ENCODE results near the gene FNDC3B. TPM values are rescaled to one million over a fixed set of nuclear protein-coding genes. Genes with fewer than 3 reads are reported as not detected.

FNDC3B gene
- total and polyA plus RNA-seq, 9 donors, result 22.1 to 198 (median 108) TPM

- TF ChIP-seq POLR2A (IDR thresholded peaks at IDR 0.05), result no peak
- no peak for TF ChIP-seq EP300 (IDR thresholded peaks at IDR 0.05)
- no peak for TF ChIP-seq CTCF (IDR thresholded peaks at IDR 0.05)
Measured at GRCh38 chr3:172024679-172025078, 14.7 kb upstream of the FNDC3B start.

GRCh38 chr3:172029425-172030098 lies 9.8 kb upstream of the FNDC3B start:
- no peak for DNase-seq
- Histone ChIP-seq H3K4me3 (no peak overlapping the region), H3K27me3 (no peaks in the 10 kb centered on the region), H3K4me1 (ENCODE audit: insufficient read depth) (no peaks in the 10 kb centered on the region), H3K36me3 (no peaks in the 10 kb centered on the region), H3K9me3 (no peaks in the 10 kb centered on the region), H3K27ac (no peak overlapping the region)
- intact Hi-C loops (cut with DNase I), result loop anchor here in 2 of 4 donors (10.0 kb wide), 1 partner anchor 185 kb away; the partner anchor contains the start of gene TMEM212 (in 2 of the 2)
- TF ChIP-seq EP300 (IDR thresholded peaks at IDR 0.05) (no peak), CTCF (IDR thresholded peaks at IDR 0.05) (no peak), POLR2A (IDR thresholded peaks at IDR 0.05) (no peak)
- 78 to 95% (median 90%) methylated on average over 3 of the region's 3 CpGs for WGBS, 3 donors

More at GRCh38 chr3:172024679-172025078, 14.7 kb upstream of the FNDC3B start:
- Histone ChIP-seq H3K27ac (no peak overlapping the region), H3K36me3 (no peaks in the 10 kb centered on the region), H3K27me3 (no peaks in the 10 kb centered on the region), H3K9me3 (no peaks in the 10 kb centered on the region), H3K4me1 (ENCODE audit: insufficient read depth) (no peaks in the 10 kb centered on the region), H3K4me3 (no peak overlapping the region)
- DNase-seq, result no peak
- intact Hi-C loops (cut with DNase I), result no loop called here
- WGBS, 3 donors, result 95 to 97% (median 96%) methylated on average over 3 of the region's 3 CpGs

GRCh38 chr3:172030181-172030580 lies 9.2 kb upstream of the FNDC3B start:
- intact Hi-C loops (cut with DNase I), result loop anchor here in 2 of 4 donors (10.0 kb wide), 1 partner anchor 185 kb away; the partner anchor contains the start of gene TMEM212 (in 2 of the 2)
- DNase-seq, result no peak
- H3K4me3 ChIP-seq, result no peak overlapping the region
- H3K27ac ChIP-seq, result no peak overlapping the region
- 91 to 95% (median 93%) methylated on average over 2 of the region's 2 CpGs for WGBS, 3 donors
- no peaks in the 10 kb centered on the region for H3K27me3 ChIP-seq
- H3K4me1 ChIP-seq (ENCODE audit: insufficient read depth), result no peaks in the 10 kb centered on the region
- no peaks in the 10 kb centered on the region for H3K9me3 ChIP-seq
- no peak for TF ChIP-seq CTCF (IDR thresholded peaks at IDR 0.05)
- TF ChIP-seq POLR2A (IDR thresholded peaks at IDR 0.05), result no peak
- no peak for TF ChIP-seq EP300 (IDR thresholded peaks at IDR 0.05)
- no peaks in the 10 kb centered on the region for H3K36me3 ChIP-seq

GRCh38 chr3:172031996-172032395 lies 7.4 kb upstream of the FNDC3B start:
- H3K36me3 ChIP-seq, result no peaks in the 10 kb centered on the region
- WGBS, 3 donors, result 64 to 70% (median 68%) methylated on average over 3 of the region's 3 CpGs
- no peaks in the 10 kb centered on the region for H3K9me3 ChIP-seq
- intact Hi-C loops (cut with DNase I), result loop anchor here in 2 of 4 donors (10.0 kb wide), 1 partner anchor 187 kb away; the partner anchor contains the start of gene TMEM212 (in 2 of the 2)
- no peak for DNase-seq
- H3K27me3 ChIP-seq, result no peaks in the 10 kb centered on the region
- H3K4me3 ChIP-seq, result no peak overlapping the region
- TF ChIP-seq CTCF (IDR thresholded peaks at IDR 0.05), result no peak
- no peak for TF ChIP-seq EP300 (IDR thresholded peaks at IDR 0.05)
- TF ChIP-seq POLR2A (IDR thresholded peaks at IDR 0.05), result no peak
- H3K27ac ChIP-seq, result no peak overlapping the region
- no peaks in the 10 kb centered on the region for H3K4me1 ChIP-seq (ENCODE audit: insufficient read depth)
